SK-N-SH (cell line): ENCODE data around the gene AHRR. TPM values are rescaled to one million over a fixed set of nuclear protein-coding genes. Genes with fewer than 3 reads are reported as not detected.

Source experiments
- CTCF ChIA-PET: fragments of 300-600, 350-600 bp; formaldehyde crosslinking; extraction: SDS; loops from one replicate; lab custom pipeline; 2021; lab: Yijun Ruan, JAX
- POLR2A ChIA-PET: fragments of 350-600 bp; sonication (Branson Sonifier 250); formaldehyde crosslinking; extraction: SDS; loops from one replicate; lab custom pipeline; 2020; ENCODE audit warnings: antibody characterized with exemption, inconsistent platforms; lab: Yijun Ruan, JAX
- DNase-seq: peaks from one replicate; pipeline ENCODE4 v3.0.0; 2012
- H2AFZ ChIP-seq: fragments of 200-600 bp; sonication (generic); 2 replicates; pipeline ENCODE4 v1.8.1; 2016; ENCODE audit warnings: antibody characterized with exemption, mild to moderate bottlenecking, low read depth
- H3F3A ChIP-seq: fragments of 200-600 bp; sonication (generic); replicated peaks from 2 replicates; pipeline ENCODE3; 2016; ENCODE audit warnings: antibody characterized with exemption, mild to moderate bottlenecking; ENCODE audit not compliant: insufficient read depth
- H3K27ac ChIP-seq, 2 experiments: fragments of 200-500 bp in 1 of 2; fragments of 200-600 bp in 1 of 2; sonication (Bioruptor generic) in 1 of 2; sonication (generic), shearing (Covaris generic) in 1 of 2; 2 replicates each; pipeline versions ENCODE4 v1.5.1 to v1.6.1; 2014 to 2016; ENCODE audit warnings: low read depth in 2 of 2, inconsistent platforms in 1 of 2, low read length in 1 of 2, mild to moderate bottlenecking in 1 of 2, mixed read lengths in 1 of 2
- H3K27me3 ChIP-seq: fragments of 200-600 bp; sonication (generic), shearing (Covaris generic); 2 replicates; pipeline ENCODE4 v1.6.1; 2016; ENCODE audit warnings: mixed run types; ENCODE audit not compliant: insufficient read depth
- H3K36me3 ChIP-seq, 2 experiments: fragments of 200-500 bp in 1 of 2; fragments of 200-600 bp in 1 of 2; sonication (Bioruptor generic) in 1 of 2; sonication (generic) in 1 of 2; replicated peaks in 1 of 2; 2 replicates each; pipeline versions ENCODE3 to v1.5.1; 2014 to 2016; ENCODE audit warnings: low read length in 1 of 2, mild to moderate bottlenecking in 1 of 2; ENCODE audit not compliant: insufficient read depth in 2 of 2, control insufficient read depth in 1 of 2
- H3K4me1 ChIP-seq, 2 experiments: fragments of 200-500 bp in 1 of 2; fragments of 200-600 bp in 1 of 2; sonication (Bioruptor generic) in 1 of 2; sonication (generic), shearing (Covaris generic) in 1 of 2; 2 replicates each; pipeline versions ENCODE4 v1.5.1 to v1.6.1; 2014 to 2016; ENCODE audit warnings: low read depth in 1 of 2, low read length in 1 of 2, mixed run types in 1 of 2; ENCODE audit not compliant: insufficient read depth in 2 of 2, control insufficient read depth in 1 of 2
- H3K4me2 ChIP-seq: fragments of 200-600 bp; sonication (generic), shearing (Covaris generic); 2 replicates; pipeline ENCODE4 v1.6.1; 2017; ENCODE audit warnings: mixed run types
- H3K4me3 ChIP-seq, 2 experiments: fragments of 200-500 bp in 1 of 2; fragments of 200-600 bp in 1 of 2; sonication (Bioruptor generic) in 1 of 2; sonication (generic), shearing (Covaris generic) in 1 of 2; 2 replicates each; pipeline versions ENCODE4 v1.5.1 to v1.8.1; 2014 to 2016; ENCODE audit warnings: low read depth in 2 of 2, inconsistent platforms in 1 of 2, low read length in 1 of 2, mild to moderate bottlenecking in 1 of 2, mixed read lengths in 1 of 2, moderate library complexity in 1 of 2
- H3K79me2 ChIP-seq: fragments of 200-600 bp; sonication (generic); 2 replicates; pipeline ENCODE4 v1.8.1; 2017; ENCODE audit warnings: mild to moderate bottlenecking; ENCODE audit not compliant: insufficient read depth
- H3K9ac ChIP-seq: fragments of 200-600 bp; sonication (generic); 2 replicates; pipeline ENCODE4 v1.6.1; 2017; ENCODE audit warnings: mixed run types
- H3K9me2 ChIP-seq: fragments of 200-600 bp; sonication (generic); 2 replicates; pipeline ENCODE4 v1.6.1; 2017; ENCODE audit warnings: mixed run types
- H3K9me3 ChIP-seq: fragments of 200-600 bp; sonication (generic); 2 replicates; pipeline ENCODE4 v1.6.1; 2017; ENCODE audit warnings: mixed run types, mild to moderate bottlenecking, moderate library complexity
- H4K20me1 ChIP-seq: fragments of 200-600 bp; sonication (generic); 2 replicates; pipeline ENCODE4 v1.6.1; 2017; ENCODE audit warnings: mild to moderate bottlenecking, mixed run types; ENCODE audit not compliant: insufficient read depth
- CTCF ChIP-seq: fragments of 200-600 bp; sonication (generic); IDR thresholded peaks from 2 replicates; pipeline ENCODE4 v1.6.1; 2017; ENCODE audit warnings: antibody characterized with exemption, mild to moderate bottlenecking, moderate library complexity
- EP300 ChIP-seq, 2 experiments: IDR thresholded peaks; 2 replicates each; pipeline versions ENCODE4 v1.4.0 to v1.6.1; 2012; ENCODE audit warnings: borderline replicate concordance in 1 of 2, low read depth in 1 of 2, low read length in 1 of 2
- FOXJ3 ChIP-seq: sonication (generic); formaldehyde crosslinking; IDR thresholded peaks from 2 replicates; pipeline ENCODE4 v1.5.1; 2020; ENCODE audit warnings: mild to moderate bottlenecking, missing genetic modification reagents
- GABPA ChIP-seq: IDR thresholded peaks from 2 replicates; pipeline ENCODE4 v1.4.0; 2012; ENCODE audit warnings: low read depth, mild to moderate bottlenecking
- MEF2A ChIP-seq: IDR thresholded peaks from 2 replicates; pipeline ENCODE4 v1.4.0; 2012; ENCODE audit warnings: low read depth, borderline replicate concordance
- MXI1 ChIP-seq: IDR thresholded peaks from 2 replicates; pipeline ENCODE4 v1.6.1; 2012; ENCODE audit warnings: mild to moderate bottlenecking, low read depth, low read length, improper control_type of control experiment
- NFIC ChIP-seq: IDR thresholded peaks from 2 replicates; pipeline ENCODE4 v1.4.0; 2012; ENCODE audit warnings: borderline replicate concordance
- RAD21 ChIP-seq: IDR thresholded peaks from 2 replicates; pipeline ENCODE4 v1.6.1; 2012; ENCODE audit warnings: mild to moderate bottlenecking, low read length
- RCOR1 ChIP-seq: fragments of 150-350 bp; IDR thresholded peaks from 2 replicates; pipeline ENCODE4 v1.6.1; 2017; ENCODE audit warnings: antibody characterized with exemption, low read length
- RFX5 ChIP-seq: IDR thresholded peaks from 2 replicates; pipeline ENCODE4 v1.6.1; 2012; ENCODE audit warnings: mild to moderate bottlenecking, improper control_type of control experiment, low read length
- RXRA ChIP-seq: IDR thresholded peaks from 2 replicates; pipeline ENCODE4 v1.4.0; 2012; ENCODE audit warnings: low read depth, mild to moderate bottlenecking, borderline replicate concordance
- SIN3A ChIP-seq: IDR thresholded peaks from 2 replicates; pipeline ENCODE4 v1.6.1; 2012; ENCODE audit warnings: low read depth, mild to moderate bottlenecking, low read length, moderate library complexity, borderline replicate concordance
- SMC3 ChIP-seq: IDR thresholded peaks from 2 replicates; pipeline ENCODE4 v1.6.1; 2012; ENCODE audit warnings: low read depth, low read length, improper control_type of control experiment
- WGBS: methylation state at CpG from one replicate; pipeline ENCODE4 v1.1.6; 2017; ENCODE audit warnings: low lambda C conversion rate; 5-methylcytosine and 5-hydroxymethylcytosine counted together
- polyA plus RNA-seq, 3 experiments: library from polyadenylated mRNA; depleted of rRNA; stranded (reverse); fragments of >200 nt; gene quantifications; 2 replicates each; pipeline ENCODE4 v1.2.3, GENCODE V29; 2012
- TF ChIP-seq, protein P1 (sequence below): fragments of 150-350 bp; IDR thresholded peaks from 2 replicates; pipeline ENCODE4 v1.6.1; 2016; ENCODE audit warnings: mild to moderate bottlenecking, low read depth, low read length
- TF ChIP-seq, protein P2 (sequence below): IDR thresholded peaks from 2 replicates; pipeline ENCODE4 v1.6.1; 2012; ENCODE audit warnings: mild to moderate bottlenecking, low read depth, low read length, moderate library complexity
- TF ChIP-seq, protein P3 (sequence below): IDR thresholded peaks from 2 replicates; pipeline ENCODE4 v1.4.0; 2012; ENCODE audit warnings: low read depth, borderline replicate concordance
- TF ChIP-seq, protein P4 (sequence below): IDR thresholded peaks from 2 replicates; pipeline ENCODE4 v1.4.0; 2012; ENCODE audit warnings: low read depth, borderline replicate concordance
- TF ChIP-seq, protein P5 (sequence below): fragments of 150-350 bp; IDR thresholded peaks from 2 replicates; pipeline ENCODE4 v1.6.1; 2017; ENCODE audit warnings: antibody characterized with exemption, low read length, low read depth, borderline replicate concordance

The AHRR gene
- polyA plus RNA-seq, 1 of the 3 experiments (the other 2 are of a cell fraction), result 0.71 TPM

DNA sequence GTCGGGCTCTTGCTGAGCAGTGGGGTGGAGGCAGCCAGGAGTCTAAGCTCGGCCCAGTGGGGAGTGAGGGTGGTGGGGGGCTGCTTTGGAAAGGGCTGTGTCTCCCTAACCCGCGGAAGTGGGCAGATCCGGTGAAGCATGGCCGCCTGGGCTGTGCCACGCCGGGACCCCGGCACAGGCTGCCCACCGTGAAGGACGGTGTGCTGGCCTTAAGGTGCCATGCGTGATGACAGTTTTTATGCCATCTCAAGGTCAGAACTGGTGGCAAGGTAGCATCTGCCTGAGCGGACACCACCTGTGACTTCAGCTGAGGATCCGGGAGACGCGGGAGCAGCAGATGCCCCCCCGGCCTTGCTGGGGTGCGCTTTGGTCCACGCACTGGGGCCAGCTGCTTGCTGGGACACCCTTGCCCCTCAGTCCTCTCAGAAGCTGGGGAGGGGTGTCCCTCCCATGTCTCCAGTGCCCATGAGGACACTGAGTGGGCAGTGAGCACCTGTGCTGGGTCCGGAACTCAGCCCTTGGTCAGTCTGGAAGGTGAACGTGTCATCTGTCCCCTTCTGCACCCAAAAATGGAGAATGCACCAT lies 53.9 kb downstream of the AHRR start:
- Histone ChIP-seq H3K79me2 (no peaks in the 10 kb centered on the region), H3K9me2 (no peaks in the 10 kb centered on the region), H3K9me3 (no peaks in the 10 kb centered on the region), H3K36me3 (no peaks in the 10 kb centered on the region), H3K27ac (no peak overlapping the region), H3K4me3 (no peak overlapping the region), H3K4me2 (no peak overlapping the region), H3F3A (no peaks in the 10 kb centered on the region), H3K9ac (no peak overlapping the region), H4K20me1 (no peaks in the 10 kb centered on the region), H3K4me1 (peaks cover 0 to 10% of the 10 kb centered on the region in 2 experiments; a peak in 1 of 4 replicates), H3K27me3 (peaks cover 9% of the 10 kb centered on the region; the same call in 1 of the 2 replicates), H2AFZ (no peak overlapping the region)
- peak; percentile 26 for DNase-seq
- 67% methylated on average over 9 of the region's 21 CpGs for WGBS
- POLR2A ChIA-PET, result no interaction called here
- TF ChIP-seq FOXJ3 (CRISPR knock-in tag) (no peak), MEF2A (no peak), RFX5 (no peak), EP300 (IDR thresholded peaks at IDR 0.05; ENCODE audit: borderline replicate concordance in 1 of 2, low read depth in 1 of 2, low read length in 1 of 2) (no peak), CTCF (no peak), MXI1 (no peak), SIN3A (no peak), RXRA (no peak), SMC3 (no peak), NFIC (no peak), GABPA (no peak), RAD21 (no peak), RCOR1 (no peak)
- TF ChIP-seq, protein P1, sequence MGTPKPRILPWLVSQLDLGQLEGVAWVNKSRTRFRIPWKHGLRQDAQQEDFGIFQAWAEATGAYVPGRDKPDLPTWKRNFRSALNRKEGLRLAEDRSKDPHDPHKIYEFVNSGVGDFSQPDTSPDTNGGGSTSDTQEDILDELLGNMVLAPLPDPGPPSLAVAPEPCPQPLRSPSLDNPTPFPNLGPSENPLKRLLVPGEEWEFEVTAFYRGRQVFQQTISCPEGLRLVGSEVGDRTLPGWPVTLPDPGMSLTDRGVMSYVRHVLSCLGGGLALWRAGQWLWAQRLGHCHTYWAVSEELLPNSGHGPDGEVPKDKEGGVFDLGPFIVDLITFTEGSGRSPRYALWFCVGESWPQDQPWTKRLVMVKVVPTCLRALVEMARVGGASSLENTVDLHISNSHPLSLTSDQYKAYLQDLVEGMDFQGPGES, result no peak
- TF ChIP-seq, protein P2, sequence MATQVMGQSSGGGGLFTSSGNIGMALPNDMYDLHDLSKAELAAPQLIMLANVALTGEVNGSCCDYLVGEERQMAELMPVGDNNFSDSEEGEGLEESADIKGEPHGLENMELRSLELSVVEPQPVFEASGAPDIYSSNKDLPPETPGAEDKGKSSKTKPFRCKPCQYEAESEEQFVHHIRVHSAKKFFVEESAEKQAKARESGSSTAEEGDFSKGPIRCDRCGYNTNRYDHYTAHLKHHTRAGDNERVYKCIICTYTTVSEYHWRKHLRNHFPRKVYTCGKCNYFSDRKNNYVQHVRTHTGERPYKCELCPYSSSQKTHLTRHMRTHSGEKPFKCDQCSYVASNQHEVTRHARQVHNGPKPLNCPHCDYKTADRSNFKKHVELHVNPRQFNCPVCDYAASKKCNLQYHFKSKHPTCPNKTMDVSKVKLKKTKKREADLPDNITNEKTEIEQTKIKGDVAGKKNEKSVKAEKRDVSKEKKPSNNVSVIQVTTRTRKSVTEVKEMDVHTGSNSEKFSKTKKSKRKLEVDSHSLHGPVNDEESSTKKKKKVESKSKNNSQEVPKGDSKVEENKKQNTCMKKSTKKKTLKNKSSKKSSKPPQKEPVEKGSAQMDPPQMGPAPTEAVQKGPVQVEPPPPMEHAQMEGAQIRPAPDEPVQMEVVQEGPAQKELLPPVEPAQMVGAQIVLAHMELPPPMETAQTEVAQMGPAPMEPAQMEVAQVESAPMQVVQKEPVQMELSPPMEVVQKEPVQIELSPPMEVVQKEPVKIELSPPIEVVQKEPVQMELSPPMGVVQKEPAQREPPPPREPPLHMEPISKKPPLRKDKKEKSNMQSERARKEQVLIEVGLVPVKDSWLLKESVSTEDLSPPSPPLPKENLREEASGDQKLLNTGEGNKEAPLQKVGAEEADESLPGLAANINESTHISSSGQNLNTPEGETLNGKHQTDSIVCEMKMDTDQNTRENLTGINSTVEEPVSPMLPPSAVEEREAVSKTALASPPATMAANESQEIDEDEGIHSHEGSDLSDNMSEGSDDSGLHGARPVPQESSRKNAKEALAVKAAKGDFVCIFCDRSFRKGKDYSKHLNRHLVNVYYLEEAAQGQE, result no peak
- TF ChIP-seq, protein P3, sequence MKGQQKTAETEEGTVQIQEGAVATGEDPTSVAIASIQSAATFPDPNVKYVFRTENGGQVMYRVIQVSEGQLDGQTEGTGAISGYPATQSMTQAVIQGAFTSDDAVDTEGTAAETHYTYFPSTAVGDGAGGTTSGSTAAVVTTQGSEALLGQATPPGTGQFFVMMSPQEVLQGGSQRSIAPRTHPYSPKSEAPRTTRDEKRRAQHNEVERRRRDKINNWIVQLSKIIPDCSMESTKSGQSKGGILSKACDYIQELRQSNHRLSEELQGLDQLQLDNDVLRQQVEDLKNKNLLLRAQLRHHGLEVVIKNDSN, result no peak
- TF ChIP-seq, protein P4, sequence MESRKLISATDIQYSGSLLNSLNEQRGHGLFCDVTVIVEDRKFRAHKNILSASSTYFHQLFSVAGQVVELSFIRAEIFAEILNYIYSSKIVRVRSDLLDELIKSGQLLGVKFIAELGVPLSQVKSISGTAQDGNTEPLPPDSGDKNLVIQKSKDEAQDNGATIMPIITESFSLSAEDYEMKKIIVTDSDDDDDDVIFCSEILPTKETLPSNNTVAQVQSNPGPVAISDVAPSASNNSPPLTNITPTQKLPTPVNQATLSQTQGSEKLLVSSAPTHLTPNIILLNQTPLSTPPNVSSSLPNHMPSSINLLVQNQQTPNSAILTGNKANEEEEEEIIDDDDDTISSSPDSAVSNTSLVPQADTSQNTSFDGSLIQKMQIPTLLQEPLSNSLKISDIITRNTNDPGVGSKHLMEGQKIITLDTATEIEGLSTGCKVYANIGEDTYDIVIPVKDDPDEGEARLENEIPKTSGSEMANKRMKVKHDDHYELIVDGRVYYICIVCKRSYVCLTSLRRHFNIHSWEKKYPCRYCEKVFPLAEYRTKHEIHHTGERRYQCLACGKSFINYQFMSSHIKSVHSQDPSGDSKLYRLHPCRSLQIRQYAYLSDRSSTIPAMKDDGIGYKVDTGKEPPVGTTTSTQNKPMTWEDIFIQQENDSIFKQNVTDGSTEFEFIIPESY, result no peak
- TF ChIP-seq, protein P5, sequence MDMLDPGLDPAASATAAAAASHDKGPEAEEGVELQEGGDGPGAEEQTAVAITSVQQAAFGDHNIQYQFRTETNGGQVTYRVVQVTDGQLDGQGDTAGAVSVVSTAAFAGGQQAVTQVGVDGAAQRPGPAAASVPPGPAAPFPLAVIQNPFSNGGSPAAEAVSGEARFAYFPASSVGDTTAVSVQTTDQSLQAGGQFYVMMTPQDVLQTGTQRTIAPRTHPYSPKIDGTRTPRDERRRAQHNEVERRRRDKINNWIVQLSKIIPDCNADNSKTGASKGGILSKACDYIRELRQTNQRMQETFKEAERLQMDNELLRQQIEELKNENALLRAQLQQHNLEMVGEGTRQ, result no peak
- CTCF ChIA-PET, result interaction anchor here (1.3 kb wide), 1 partner anchor 38 kb away, joined by 3 read pairs; no protein-coding TSS in a partner anchor
